ENCODE results near the gene FAIM2.

GRCh38 chr12:49854976-49855375 is 48.7 kb downstream of the FAIM2 start:
- TF ChIP-seq CTCF (IDR thresholded peaks at IDR 0.05) (no peak), POLR2AphosphoS5 (IDR thresholded peaks at IDR 0.05) (no peak)

Measured in esophagus muscularis mucosa (tissue), 3 donors.